ENCODE results near the gene SNRPA. TPM values are rescaled to one million over a fixed set of nuclear protein-coding genes. Genes with fewer than 3 reads are reported as not detected.
"Not testable (repeated sequence)": the region's sequence is repeated elsewhere in the genome, so short reads cannot be mapped to it uniquely, and the experiment has no call there.

SNRPA gene
- total and polyA plus RNA-seq, 8 donors = 4.9 to 258 (median 58.8) TPM

DNA sequence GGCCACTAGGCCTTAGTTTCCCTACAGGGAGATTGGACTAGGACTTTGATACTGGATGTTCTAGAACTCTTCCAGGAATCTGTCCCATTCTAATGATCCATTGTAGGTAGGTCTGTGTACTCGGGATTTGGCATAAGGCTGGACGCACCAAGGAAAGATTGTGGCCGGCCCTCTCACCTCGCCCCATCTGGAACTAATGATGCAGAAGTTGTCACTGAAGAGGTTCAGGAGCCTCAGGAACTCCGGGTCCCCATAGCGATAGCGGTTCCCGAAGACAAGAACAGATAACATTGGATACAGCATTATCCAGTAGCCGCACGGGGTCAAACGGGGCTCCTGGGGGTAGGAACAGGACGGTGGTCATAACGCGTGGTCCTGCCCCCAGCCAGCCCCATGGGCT lies 59.2 kb downstream of the SNRPA start:
- TF ChIP-seq POLR2AphosphoS5 (IDR thresholded peaks at IDR 0.05) = no peak
- TF ChIP-seq, protein P1, sequence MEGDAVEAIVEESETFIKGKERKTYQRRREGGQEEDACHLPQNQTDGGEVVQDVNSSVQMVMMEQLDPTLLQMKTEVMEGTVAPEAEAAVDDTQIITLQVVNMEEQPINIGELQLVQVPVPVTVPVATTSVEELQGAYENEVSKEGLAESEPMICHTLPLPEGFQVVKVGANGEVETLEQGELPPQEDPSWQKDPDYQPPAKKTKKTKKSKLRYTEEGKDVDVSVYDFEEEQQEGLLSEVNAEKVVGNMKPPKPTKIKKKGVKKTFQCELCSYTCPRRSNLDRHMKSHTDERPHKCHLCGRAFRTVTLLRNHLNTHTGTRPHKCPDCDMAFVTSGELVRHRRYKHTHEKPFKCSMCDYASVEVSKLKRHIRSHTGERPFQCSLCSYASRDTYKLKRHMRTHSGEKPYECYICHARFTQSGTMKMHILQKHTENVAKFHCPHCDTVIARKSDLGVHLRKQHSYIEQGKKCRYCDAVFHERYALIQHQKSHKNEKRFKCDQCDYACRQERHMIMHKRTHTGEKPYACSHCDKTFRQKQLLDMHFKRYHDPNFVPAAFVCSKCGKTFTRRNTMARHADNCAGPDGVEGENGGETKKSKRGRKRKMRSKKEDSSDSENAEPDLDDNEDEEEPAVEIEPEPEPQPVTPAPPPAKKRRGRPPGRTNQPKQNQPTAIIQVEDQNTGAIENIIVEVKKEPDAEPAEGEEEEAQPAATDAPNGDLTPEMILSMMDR (IDR thresholded peaks at IDR 0.05) = no peak
- no peak for TF ChIP-seq POLR2A (IDR thresholded peaks at IDR 0.05)
- TF ChIP-seq EP300 (IDR thresholded peaks at IDR 0.05) = no peak
- H3K36me3 ChIP-seq = peaks cover 19 to 32% (median 31%) of the 10 kb centered on the region in 4 donors
- peaks cover 42 to 81% (median 76%) of the 10 kb centered on the region in 4 donors for H3K4me1 ChIP-seq

GRCh38 chr19:40810649-40811408 lies 59.8 kb downstream of the SNRPA start:
- peak overlapping the region; percentile 38 to 54 (median 46) for H3K4me3 ChIP-seq
- TF ChIP-seq, protein P1 (IDR thresholded peaks at IDR 0.05) = peak in 1 of 7 experiments; percentile 21
- peak in 1 of 3 donors; percentile 27 for TF ChIP-seq POLR2AphosphoS5 (IDR thresholded peaks at IDR 0.05)
- peak; percentile 85 to 91 for DNase-seq
- H3K27me3 ChIP-seq; intact Hi-C loops (cut with DNase I; ENCODE audit: low total_unique reads); H3K9me3 ChIP-seq: not testable (repeated sequence)
- peaks cover 19 to 31% (median 27%) of the 10 kb centered on the region in 4 donors for H3K36me3 ChIP-seq
- WGBS, 5 donors = 1 to 16% (median 5%) methylated on average over 35 to 64 of the region's 65 CpGs
- H3K27ac ChIP-seq = peak overlapping the region; percentile 55 to 84 (median 80)
- peaks cover 35 to 74% (median 69%) of the 10 kb centered on the region in 4 donors for H3K4me1 ChIP-seq

More for the DNA sequence above, 59.2 kb downstream of the SNRPA start:
- H3K27ac ChIP-seq = peak overlapping the region in 4 of 5 donors; percentile 71 to 84 (median 82)
- peak overlapping the region; percentile 38 to 54 (median 46) for H3K4me3 ChIP-seq
- intact Hi-C loops (cut with DNase I; ENCODE audit: low total_unique reads) = no loop called here
- 51 to 69% (median 55%) methylated on average over 12 to 14 of the region's 14 CpGs for WGBS, 5 donors
- no peaks in the 10 kb centered on the region for H3K9me3 ChIP-seq
- no peaks in the 10 kb centered on the region for H3K27me3 ChIP-seq
- peak in 1 of 2 donors; percentile 20 for DNase-seq

DNA sequence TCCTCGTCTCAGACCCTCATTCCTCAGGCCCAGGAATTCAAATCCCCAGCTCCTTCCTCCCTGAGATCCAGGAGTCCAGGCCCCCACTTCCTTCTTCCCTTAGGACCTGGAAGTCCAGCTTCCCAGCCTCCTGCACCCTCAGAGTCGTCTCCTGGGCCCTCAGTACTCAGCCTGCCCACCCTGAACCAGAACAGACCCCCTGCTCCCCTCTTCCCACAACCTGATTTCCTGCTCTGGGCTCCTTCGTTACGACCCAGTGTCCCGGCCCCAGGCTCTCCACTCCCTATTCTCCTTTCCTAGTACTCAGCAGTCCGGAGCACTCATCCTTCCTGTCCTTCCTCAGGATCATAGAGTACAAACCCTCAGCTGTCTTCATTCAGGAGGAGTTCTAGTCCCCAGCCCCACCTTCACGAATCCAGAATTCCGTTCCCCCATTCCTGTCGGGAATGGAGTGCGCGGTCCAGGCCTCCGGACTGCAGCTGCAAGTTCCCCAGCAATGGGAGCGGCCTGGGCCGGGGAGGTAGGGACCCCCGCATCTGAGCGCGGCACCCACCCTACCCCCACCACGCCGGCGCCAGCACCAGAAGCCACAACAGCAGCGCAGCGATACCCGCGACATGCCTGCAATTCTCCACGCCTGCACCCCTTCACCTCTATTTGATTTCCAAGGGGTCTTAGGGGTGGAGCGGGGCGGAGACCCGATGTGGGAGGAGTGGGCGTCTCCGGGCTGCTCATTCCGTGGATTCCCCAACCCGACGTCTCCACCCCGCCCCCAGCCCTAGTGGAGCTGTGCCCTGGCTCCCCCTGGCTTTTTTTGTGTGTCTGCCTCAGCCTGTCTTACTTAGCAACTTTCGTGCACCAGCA lies 60.7 kb downstream of the SNRPA start:
- no peaks in the 10 kb centered on the region for H3K27me3 ChIP-seq
- peaks cover 19 to 31% (median 26%) of the 10 kb centered on the region in 4 donors for H3K36me3 ChIP-seq
- peak in 1 of 2 donors; percentile 76 for DNase-seq
- H3K4me3 ChIP-seq = peak overlapping the region; percentile 38 to 54 (median 46)
- TF ChIP-seq POLR2A (IDR thresholded peaks at IDR 0.05) (no peak), POLR2AphosphoS5 (IDR thresholded peaks at IDR 0.05) (no peak), EP300 (IDR thresholded peaks at IDR 0.05) (no peak)
- TF ChIP-seq, protein P1 (IDR thresholded peaks at IDR 0.05) = no peak
- WGBS, 5 donors = 27 to 38% (median 34%) methylated on average over 27 to 35 of the region's 35 CpGs
- intact Hi-C loops (cut with DNase I; ENCODE audit: low total_unique reads) = no loop called here
- no peaks in the 10 kb centered on the region for H3K9me3 ChIP-seq
- peak overlapping the region; percentile 54 to 84 (median 80) for H3K27ac ChIP-seq
- H3K4me1 ChIP-seq = peaks cover 26 to 65% (median 60%) of the 10 kb centered on the region in 4 donors

GRCh38 chr19:40812571-40812970 lies 61.6 kb downstream of the SNRPA start:
- 86 to 92% (median 89%) methylated on average over 7 of the region's 7 CpGs for WGBS, 5 donors
- peak overlapping the region in 1 of 5 donors; percentile 20 for H3K27ac ChIP-seq
- H3K27me3 ChIP-seq; intact Hi-C loops (cut with DNase I; ENCODE audit: low total_unique reads); DNase-seq; H3K4me3 ChIP-seq; H3K9me3 ChIP-seq: not testable (repeated sequence)
- peaks cover 20 to 56% (median 52%) of the 10 kb centered on the region in 4 donors for H3K4me1 ChIP-seq
- peaks cover 15 to 23% (median 21%) of the 10 kb centered on the region in 4 donors for H3K36me3 ChIP-seq
